HUES48 (cell line): ENCODE results near the gene ATP2B2.

ENCODE experiments used
- H3K27ac ChIP-seq: one replicate; pipeline ENCODE4 v1.7.0; 2013; ENCODE audit warnings: low read depth, low read length, inconsistent platforms
- H3K27me3 ChIP-seq: 2 replicates; pipeline ENCODE4 v1.6.1; 2013; ENCODE audit warnings: mild to moderate bottlenecking, low read length; ENCODE audit not compliant: control insufficient read depth, insufficient read depth
- H3K36me3 ChIP-seq: 2 replicates; pipeline ENCODE4 v1.6.1; 2013; ENCODE audit warnings: low read length; ENCODE audit not compliant: control insufficient read depth, insufficient read depth
- H3K4me1 ChIP-seq: 2 replicates; pipeline ENCODE4 v1.6.1; 2013; ENCODE audit warnings: mild to moderate bottlenecking, low read length; ENCODE audit not compliant: control insufficient read depth, insufficient read depth
- H3K4me3 ChIP-seq: 2 replicates; pipeline ENCODE4 v1.5.1; 2013; ENCODE audit warnings: mild to moderate bottlenecking, low read depth, low read length
- H3K9ac ChIP-seq: 2 replicates; pipeline ENCODE4 v1.6.1; 2013; ENCODE audit warnings: mild to moderate bottlenecking, low read depth, low read length, moderate library complexity
- H3K9me3 ChIP-seq: 2 replicates; pipeline ENCODE4 v1.6.1; 2013; ENCODE audit warnings: low read length; ENCODE audit not compliant: control insufficient read depth, insufficient read depth

ATP2B2 gene

DNA sequence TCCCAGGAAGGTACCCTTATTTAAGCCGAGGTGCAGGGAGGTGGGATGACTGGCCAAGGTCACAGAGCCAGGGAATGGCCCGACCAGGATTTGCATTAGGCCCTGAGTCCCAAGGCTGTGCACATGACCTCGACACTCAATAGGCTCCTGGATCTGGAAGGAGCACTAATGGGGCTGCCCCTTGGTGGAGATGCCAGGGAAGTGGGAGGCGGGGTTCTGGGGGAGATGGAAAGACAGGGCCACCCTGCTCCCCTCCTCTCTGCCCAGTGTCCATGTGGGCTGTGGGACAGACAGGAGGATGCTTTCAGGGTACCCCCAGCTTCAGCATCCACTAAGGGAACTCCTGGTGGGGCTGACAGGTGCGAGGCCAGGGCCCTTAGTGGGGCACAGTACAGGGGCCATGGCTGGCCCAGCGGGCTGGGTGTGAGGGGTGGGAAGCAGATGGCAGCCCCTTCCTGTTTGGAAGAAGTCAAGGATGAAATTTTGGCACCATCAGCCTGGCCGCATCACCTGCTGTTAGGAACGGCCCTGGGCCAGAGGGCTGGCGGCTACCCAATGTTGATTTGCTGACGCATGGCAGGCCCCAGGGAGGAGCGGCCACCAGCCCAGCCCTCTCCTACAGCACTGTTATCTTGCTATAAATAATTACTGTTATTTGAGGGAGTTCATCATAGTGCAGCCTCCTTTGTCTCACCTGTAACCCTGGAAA, 37.3 kb downstream of the ATP2B2 start:
- H3K9me3 ChIP-seq = no peaks in the 10 kb centered on the region
- H3K9ac ChIP-seq = no peak overlapping the region
- peaks cover 13% of the 10 kb centered on the region; the same call in 1 of the 2 replicates for H3K4me1 ChIP-seq
- no peaks in the 10 kb centered on the region for H3K27me3 ChIP-seq
- H3K36me3 ChIP-seq = no peaks in the 10 kb centered on the region
- H3K27ac ChIP-seq = no peak overlapping the region
- no peak overlapping the region for H3K4me3 ChIP-seq

DNA sequence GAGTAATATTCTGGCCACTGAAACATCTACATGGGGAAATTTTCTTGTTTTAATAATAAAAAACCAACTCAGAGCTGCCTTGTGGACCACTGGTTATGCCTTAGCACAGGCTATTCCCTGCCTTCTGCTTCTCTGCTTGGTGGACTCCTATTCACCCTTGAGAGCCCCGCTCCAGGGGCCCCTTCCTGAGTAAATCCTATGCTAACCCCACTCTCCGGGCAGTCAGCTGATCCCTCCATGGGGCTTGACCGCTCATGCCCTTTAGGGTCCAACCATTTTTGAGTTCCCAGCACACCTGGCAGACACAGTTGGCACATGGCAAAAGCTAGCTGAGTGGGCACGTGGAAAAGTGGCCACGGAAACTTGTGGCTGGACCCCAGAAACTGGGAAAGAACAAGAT, 38.2 kb downstream of the ATP2B2 start:
- H3K27me3 ChIP-seq = no peaks in the 10 kb centered on the region
- peaks cover 13% of the 10 kb centered on the region; the same call in 1 of the 2 replicates for H3K4me1 ChIP-seq
- no peaks in the 10 kb centered on the region for H3K36me3 ChIP-seq
- H3K27ac ChIP-seq = no peak overlapping the region
- H3K9me3 ChIP-seq = no peaks in the 10 kb centered on the region
- H3K4me3 ChIP-seq = no peak overlapping the region
- no peak overlapping the region for H3K9ac ChIP-seq

DNA sequence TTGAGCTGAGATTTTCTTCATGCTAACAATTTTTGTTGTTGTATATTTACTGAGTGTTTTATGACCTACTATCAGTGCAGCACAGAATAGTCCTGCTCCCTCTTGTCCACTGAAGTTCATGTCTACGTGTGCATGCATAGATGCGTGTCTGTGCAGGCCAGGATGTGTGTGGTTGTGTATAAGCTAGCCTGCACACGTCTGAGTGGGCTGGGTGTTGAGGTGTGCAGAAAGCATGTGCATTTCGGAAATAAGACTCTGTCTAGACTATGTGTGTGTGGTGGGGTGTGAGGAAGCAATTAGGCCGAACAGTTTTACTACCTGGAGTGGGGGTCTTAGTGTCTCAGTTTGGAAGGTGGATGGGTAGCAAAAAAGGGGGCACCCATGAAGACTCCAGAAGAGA, 39.2 kb downstream of the ATP2B2 start:
- peaks cover 9% of the 10 kb centered on the region; the same call in 1 of the 2 replicates for H3K4me1 ChIP-seq
- H3K27ac ChIP-seq = no peak overlapping the region
- no peak overlapping the region for H3K4me3 ChIP-seq
- H3K9ac ChIP-seq = no peak overlapping the region
- H3K9me3 ChIP-seq = no peaks in the 10 kb centered on the region
- H3K36me3 ChIP-seq = no peaks in the 10 kb centered on the region
- no peaks in the 10 kb centered on the region for H3K27me3 ChIP-seq

DNA sequence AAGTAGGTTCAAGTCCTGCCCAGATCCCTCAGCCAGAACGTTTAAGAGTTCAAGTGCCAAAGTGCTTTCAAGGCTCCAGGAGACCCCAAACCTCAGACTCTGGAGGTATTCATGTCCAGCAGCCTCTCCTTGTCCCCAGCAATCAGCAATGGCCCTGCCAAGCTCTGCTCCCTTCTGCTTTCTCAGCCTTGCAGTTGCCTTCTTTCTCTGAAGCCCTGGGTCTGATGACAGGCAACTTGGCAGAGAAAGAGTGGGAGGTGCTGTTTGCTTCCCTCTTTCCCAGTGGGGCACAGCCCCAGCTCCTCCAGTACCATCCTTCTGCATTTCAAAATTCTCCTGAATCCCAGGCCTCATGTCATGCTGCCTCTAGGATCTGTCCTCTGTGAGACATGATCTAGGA, 40.2 kb downstream of the ATP2B2 start:
- no peak overlapping the region for H3K27ac ChIP-seq
- no peaks in the 10 kb centered on the region for H3K9me3 ChIP-seq
- no peaks in the 10 kb centered on the region for H3K27me3 ChIP-seq
- H3K36me3 ChIP-seq = no peaks in the 10 kb centered on the region
- no peak overlapping the region for H3K4me3 ChIP-seq
- H3K4me1 ChIP-seq = no peaks in the 10 kb centered on the region
- H3K9ac ChIP-seq = no peak overlapping the region

DNA sequence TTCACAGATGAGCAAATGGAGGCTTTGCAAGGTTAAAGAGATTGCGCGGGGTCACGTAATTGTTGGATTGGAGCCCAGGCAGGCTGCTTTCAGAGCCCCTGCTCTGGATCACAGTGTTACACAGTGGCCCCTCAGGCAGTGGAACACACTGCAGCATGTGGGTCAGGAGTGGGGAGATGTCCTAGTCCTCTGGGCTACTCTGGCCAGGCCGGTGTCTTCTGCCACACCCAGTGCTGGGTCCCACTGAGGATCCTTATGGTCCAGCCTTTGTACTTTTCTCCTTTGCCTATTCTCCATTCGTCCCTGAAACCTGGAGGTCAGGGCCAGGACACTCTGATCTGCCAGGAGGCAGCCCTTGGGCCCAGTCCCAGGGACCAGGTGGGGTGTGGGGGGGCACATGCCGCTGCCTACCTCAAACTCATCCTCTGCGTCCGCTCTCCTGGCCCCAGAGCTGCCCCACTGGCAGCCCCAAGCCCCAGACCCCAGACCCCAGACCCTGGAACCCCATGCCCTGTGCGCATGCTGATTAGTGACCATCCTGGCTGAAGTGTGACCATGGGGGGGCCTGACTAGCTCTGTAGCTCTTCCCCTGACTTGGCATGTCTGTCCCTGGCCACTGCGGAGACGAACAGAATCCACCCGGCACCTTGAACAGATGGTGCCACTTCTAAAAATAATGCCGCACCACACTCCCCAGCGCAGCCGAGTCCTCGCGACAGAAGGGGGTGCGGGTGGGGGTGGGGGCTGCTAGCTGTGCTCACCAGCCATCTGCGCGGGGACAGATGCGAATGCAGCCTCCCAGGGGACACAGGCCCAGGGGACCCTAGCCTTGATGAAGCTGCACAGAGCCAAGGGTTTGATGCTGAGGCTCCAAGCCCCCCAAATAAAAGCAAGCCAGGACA, 41.6 kb downstream of the ATP2B2 start:
- no peak overlapping the region for H3K9ac ChIP-seq
- no peaks in the 10 kb centered on the region for H3K27me3 ChIP-seq
- no peaks in the 10 kb centered on the region for H3K36me3 ChIP-seq
- H3K4me3 ChIP-seq = no peak overlapping the region
- H3K27ac ChIP-seq = no peak overlapping the region
- H3K4me1 ChIP-seq = no peaks in the 10 kb centered on the region
- H3K9me3 ChIP-seq = no peaks in the 10 kb centered on the region

DNA sequence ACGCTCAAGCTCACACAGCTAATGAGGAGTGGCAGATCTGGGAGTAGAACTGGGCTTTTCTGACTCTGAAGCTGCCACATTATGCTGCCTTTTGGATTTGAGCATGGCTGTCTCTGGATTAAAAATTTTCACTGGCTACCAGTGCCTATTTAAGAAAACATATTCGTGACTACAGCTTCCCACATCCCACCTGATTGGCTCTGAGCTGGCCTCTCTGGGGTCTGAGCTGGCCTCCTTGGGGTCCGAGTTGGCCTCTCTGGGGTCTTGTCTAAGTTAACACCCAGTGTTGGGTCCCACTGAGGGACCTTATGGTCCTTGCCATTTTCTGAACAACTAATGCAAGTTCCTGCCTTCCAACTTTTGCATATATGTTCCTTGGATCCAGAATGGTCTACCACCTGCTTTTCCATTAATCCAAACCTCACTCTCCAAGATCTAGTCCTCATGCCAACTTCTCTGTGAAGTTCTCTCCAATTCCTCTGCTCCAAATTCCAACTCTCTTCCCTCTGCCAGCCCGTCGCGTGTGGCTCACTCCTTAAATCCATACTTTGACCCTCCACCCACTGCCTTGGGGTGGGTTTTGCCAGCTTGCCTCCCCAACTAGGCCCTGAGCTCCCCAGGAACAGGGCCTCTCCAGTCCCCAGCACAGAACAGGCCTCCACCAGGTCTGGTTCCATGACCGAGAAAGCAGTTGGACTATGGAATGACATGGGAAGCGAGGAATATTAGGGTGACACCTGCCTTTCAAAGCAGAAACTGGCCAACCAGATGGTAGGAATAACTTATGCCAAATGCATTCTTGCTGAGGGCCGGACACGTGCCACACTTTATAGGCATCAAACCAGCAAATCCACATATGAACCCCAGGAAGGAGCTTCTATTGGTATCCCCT, 42.5 kb downstream of the ATP2B2 start:
- H3K27ac ChIP-seq = no peak overlapping the region
- H3K9ac ChIP-seq = no peak overlapping the region
- H3K4me3 ChIP-seq = no peak overlapping the region
- no peaks in the 10 kb centered on the region for H3K27me3 ChIP-seq
- no peaks in the 10 kb centered on the region for H3K36me3 ChIP-seq
- H3K9me3 ChIP-seq = no peaks in the 10 kb centered on the region
- H3K4me1 ChIP-seq = no peaks in the 10 kb centered on the region

DNA sequence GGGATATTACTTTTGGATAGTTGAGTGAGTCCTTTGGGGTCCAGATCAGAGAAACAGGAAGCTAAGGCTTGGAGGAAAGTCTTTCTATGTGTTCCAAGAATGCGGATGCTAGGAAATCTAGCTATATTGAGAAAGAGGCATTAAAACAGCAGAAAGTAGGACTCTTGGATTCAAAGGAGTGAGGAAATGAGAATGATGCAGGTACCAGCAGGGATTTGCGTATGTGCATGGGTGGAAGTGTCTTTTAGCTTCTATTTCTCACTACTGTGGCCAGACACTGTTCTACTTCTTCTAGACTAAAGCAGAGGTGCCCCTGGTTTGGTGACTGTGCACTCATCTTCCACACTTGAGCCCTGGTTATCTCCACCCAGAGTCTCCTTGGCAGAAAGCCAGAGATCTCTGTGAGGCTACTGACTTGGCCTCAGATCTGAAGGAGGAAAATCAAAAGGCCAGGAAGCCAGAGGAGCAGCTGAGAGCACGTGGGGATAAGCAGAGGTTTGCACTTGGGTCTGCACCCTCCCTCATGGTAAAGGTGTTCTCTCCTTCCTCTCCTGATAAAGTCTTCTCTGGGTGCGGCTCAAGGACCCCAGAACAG, 44.3 kb downstream of the ATP2B2 start:
- Histone ChIP-seq H3K9me3 (no peaks in the 10 kb centered on the region), H3K27me3 (no peaks in the 10 kb centered on the region), H3K4me1 (no peaks in the 10 kb centered on the region), H3K4me3 (no peak overlapping the region), H3K36me3 (no peaks in the 10 kb centered on the region), H3K27ac (no peak overlapping the region), H3K9ac (no peak overlapping the region)

DNA sequence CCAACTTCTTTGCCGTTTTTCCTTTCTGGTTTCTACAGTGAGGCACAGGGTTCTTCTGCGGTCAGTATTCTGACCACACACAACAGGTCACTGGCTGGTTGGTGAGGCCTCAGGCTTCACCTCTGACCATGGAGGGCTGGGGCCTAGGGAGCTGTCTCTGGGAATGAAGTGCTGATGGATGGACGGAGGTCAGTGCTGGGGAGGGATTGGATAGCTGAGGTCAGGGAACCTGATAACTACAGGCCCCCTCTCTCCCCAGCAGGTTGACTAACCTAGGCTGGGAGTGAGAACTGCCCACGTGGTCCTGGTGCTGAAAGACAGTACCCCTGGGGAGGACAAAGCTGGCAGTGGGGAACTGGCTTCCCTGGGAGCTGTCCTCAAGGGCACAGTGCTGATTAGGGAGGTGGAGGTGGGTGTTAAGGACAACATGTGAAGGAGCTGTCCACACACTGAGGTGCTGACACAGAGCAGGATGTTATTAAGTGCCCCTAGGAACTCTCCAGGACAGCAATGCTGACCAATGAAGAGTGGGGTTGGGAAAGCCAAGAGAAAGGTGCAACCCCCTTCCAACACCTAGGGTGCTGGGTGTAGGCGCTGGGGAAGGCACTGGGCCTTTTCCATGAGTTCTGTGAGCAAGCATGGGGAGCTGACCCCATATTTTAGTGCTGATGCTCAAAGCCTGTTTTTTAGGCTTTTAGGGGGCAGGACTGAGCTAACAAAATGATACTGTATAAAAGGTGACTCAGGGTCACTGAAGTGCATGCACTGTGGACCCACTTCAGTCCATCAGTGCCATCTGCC, 45.2 kb downstream of the ATP2B2 start:
- no peaks in the 10 kb centered on the region for H3K27me3 ChIP-seq
- no peaks in the 10 kb centered on the region for H3K4me1 ChIP-seq
- H3K9me3 ChIP-seq = no peaks in the 10 kb centered on the region
- no peak overlapping the region for H3K27ac ChIP-seq
- no peak overlapping the region for H3K9ac ChIP-seq
- no peak overlapping the region for H3K4me3 ChIP-seq
- no peaks in the 10 kb centered on the region for H3K36me3 ChIP-seq

DNA sequence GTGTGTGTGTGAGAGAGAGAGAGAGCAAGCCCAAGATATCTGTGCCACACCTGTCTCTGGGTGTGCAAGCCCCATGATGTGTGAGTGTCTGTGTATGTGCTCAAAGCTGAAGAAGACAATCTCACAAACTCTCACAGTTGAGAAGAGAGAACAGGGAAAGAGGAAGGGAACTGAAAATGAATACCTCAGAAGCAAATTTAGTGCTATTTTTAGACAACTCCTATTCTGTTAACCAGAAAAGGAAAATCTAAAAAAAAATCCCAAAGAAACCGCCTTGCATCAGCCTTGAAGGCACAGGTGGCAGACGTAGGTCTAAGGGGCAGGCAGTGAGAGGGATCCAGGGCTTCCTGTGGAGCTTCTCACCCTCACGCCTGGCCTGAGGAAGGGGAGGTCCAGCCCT, 47.8 kb downstream of the ATP2B2 start:
- Histone ChIP-seq H3K4me3 (no peak overlapping the region), H3K4me1 (no peaks in the 10 kb centered on the region), H3K27me3 (no peaks in the 10 kb centered on the region; the same call in 1 of the 2 replicates), H3K9ac (no peak overlapping the region), H3K36me3 (no peaks in the 10 kb centered on the region), H3K27ac (no peak overlapping the region), H3K9me3 (no peaks in the 10 kb centered on the region)

DNA sequence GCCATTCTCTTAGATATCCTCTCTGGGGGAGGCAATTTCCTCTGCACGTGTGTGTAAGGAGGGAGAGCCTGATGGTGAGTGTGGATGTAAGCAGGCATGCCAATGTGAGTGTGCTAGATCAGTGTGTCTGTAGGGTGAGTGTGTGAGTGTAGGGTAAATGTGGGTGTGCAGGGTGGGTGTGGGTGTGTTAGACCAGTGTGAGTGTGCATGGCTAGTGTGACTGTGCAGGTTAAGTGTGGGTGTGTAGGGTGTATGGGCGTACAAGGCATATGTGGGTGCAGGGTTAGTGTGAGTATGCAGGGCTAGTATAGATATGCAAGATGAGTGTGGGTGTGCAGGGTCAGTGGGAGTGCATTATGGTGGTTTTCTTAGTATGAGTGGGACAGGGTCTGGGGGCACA, 48.4 kb downstream of the ATP2B2 start:
- Histone ChIP-seq H3K4me3 (no peak overlapping the region), H3K9ac (no peak overlapping the region), H3K4me1 (no peaks in the 10 kb centered on the region), H3K36me3 (no peaks in the 10 kb centered on the region), H3K27ac (no peak overlapping the region), H3K27me3 (no peaks in the 10 kb centered on the region; the same call in 1 of the 2 replicates), H3K9me3 (no peaks in the 10 kb centered on the region)
